Stimulated activated naive CD8-positive, alpha-beta T cell treated with anti-CD3 and anti-CD28 coated beads, Interleukin-15, Interleukin-2, amounts not matched to agents 100 U/mL and 50 U/mL, for 24 hours (primary cell): Measurements from ENCODE around the gene LIMK2.
A peak's percentile ranks its signal among the peaks of the same experiment; 100 is the strongest.
"Not testable (repeated sequence)": the region's sequence is repeated elsewhere in the genome, so short reads cannot be mapped to it uniquely, and the experiment has no call there.

Experiments used
- ATAC-seq: fragments of 150-1000 bp; cut with Tn5 transposase; one replicate; pipeline ENCODE4 v1.10.0; 2021
- DNase-seq: peaks from one replicate; pipeline ENCODE4 v3.0.0; 2021

Gene LIMK2

GRCh38 chr22:31244046-31244942 lies 32.2 kb downstream of the LIMK2 start:
- no peak for ATAC-seq

GRCh38 chr22:31244943-31245451 lies 32.9 kb downstream of the LIMK2 start:
- ATAC-seq, result no peak
- no peak for DNase-seq

More at GRCh38 chr22:31244046-31244942, 32.2 kb downstream of the LIMK2 start:
- no peak for DNase-seq

GRCh38 chr22:31245998-31246397 lies 33.9 kb downstream of the LIMK2 start:
- not testable (repeated sequence) for DNase-seq, ATAC-seq

GRCh38 chr22:31246687-31247086 lies 34.6 kb downstream of the LIMK2 start:
- ATAC-seq, result no peak
- no peak for DNase-seq

- ATAC-seq, result no peak
- DNase-seq, result no peak
These were observed 35.6 kb downstream of the LIMK2 start for GRCh38 chr22:31247726-31248125.

- DNase-seq, result peak; percentile 49
- ATAC-seq, result peak; percentile 90
These were observed 36.1 kb downstream of the LIMK2 start for GRCh38 chr22:31248138-31248745.

GRCh38 chr22:31248965-31249958 lies 37.2 kb downstream of the LIMK2 start:
- DNase-seq (no peak), ATAC-seq (no peak)

- no peak for DNase-seq
- no peak for ATAC-seq
These were observed 38.9 kb downstream of the LIMK2 start for GRCh38 chr22:31250740-31251600.

GRCh38 chr22:31253949-31254348 lies 41.9 kb downstream of the LIMK2 start:
- ATAC-seq (no peak), DNase-seq (no peak)

GRCh38 chr22:31259798-31260473 lies 47.8 kb downstream of the LIMK2 start:
- DNase-seq, result no peak
- no peak for ATAC-seq

GRCh38 chr22:31260474-31260856 lies 48.4 kb downstream of the LIMK2 start:
- ATAC-seq, result no peak
- DNase-seq, result no peak

GRCh38 chr22:31262312-31263133 lies 50.4 kb downstream of the LIMK2 start:
- DNase-seq, result no peak
- no peak for ATAC-seq

- no peak for ATAC-seq
- DNase-seq, result no peak
These were observed 52.0 kb downstream of the LIMK2 start for GRCh38 chr22:31263896-31264640.

- no peak for DNase-seq
- ATAC-seq, result no peak
These were observed 56.2 kb downstream of the LIMK2 start for GRCh38 chr22:31268281-31268680.

GRCh38 chr22:31269892-31270579 lies 57.9 kb downstream of the LIMK2 start:
- ATAC-seq (no peak), DNase-seq (no peak)

- ATAC-seq, result no peak
- no peak for DNase-seq
These were observed 58.9 kb downstream of the LIMK2 start for GRCh38 chr22:31271026-31271425.

- DNase-seq (no peak), ATAC-seq (no peak)
These were observed 59.4 kb downstream of the LIMK2 start for GRCh38 chr22:31271485-31271884.
